ENCODE results near the gene INPP4B. TPM values are rescaled to one million over a fixed set of nuclear protein-coding genes. Genes with fewer than 3 reads are reported as not detected.
A peak's percentile ranks its signal among the peaks of the same experiment; 100 is the strongest.

Gene INPP4B
- total RNA-seq, 4 donors from 2014 or later, result 38.9 to 48.7 (median 44.2) TPM

- H3K36me3 ChIP-seq, result no peaks in the 10 kb centered on the region
- TF ChIP-seq CTCF (IDR thresholded peaks at IDR 0.05) (no peak), POLR2A (IDR thresholded peaks at IDR 0.05) (no peak)
- no peak overlapping the region for H3K4me3 ChIP-seq
- no peaks in the 10 kb centered on the region for H3K27me3 ChIP-seq
- no peak overlapping the region for H3K27ac ChIP-seq
- H3K9me3 ChIP-seq, result no peaks in the 10 kb centered on the region
- no peak for DNase-seq
- no peaks in the 10 kb centered on the region for H3K4me1 ChIP-seq
These were observed 484.1 kb downstream of the INPP4B start for GRCh38 chr4:142361981-142362380.

DNA sequence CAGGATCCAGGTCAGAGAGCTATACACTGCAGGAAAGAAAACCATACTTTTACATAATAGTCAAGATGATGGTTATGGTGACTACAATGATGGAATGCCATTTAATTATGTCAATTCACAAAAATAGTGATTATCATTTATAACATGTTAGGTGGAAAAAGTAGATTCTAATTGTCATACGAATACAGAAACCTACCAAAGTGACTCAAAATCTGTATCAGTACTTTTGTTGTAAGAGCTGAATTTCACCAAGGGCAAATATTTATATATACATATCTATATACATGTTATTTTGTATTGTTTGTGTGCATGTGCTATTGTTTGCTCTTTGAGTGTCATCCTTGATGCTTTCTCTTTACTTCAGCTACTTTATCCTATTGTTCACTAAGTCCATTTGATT, 485.4 kb downstream of the INPP4B start:
- TF ChIP-seq CTCF (IDR thresholded peaks at IDR 0.05) (no peak), POLR2A (IDR thresholded peaks at IDR 0.05) (no peak)
- DNase-seq, result no peak
- Histone ChIP-seq H3K9me3 (no peaks in the 10 kb centered on the region), H3K4me3 (no peak overlapping the region), H3K27me3 (no peaks in the 10 kb centered on the region), H3K27ac (no peak overlapping the region), H3K36me3 (no peaks in the 10 kb centered on the region), H3K4me1 (no peaks in the 10 kb centered on the region)

GRCh38 chr4:142358656-142359055, 487.4 kb downstream of the INPP4B start:
- no peak for DNase-seq
- Histone ChIP-seq H3K27me3 (no peaks in the 10 kb centered on the region), H3K36me3 (no peaks in the 10 kb centered on the region), H3K9me3 (no peaks in the 10 kb centered on the region), H3K4me3 (no peak overlapping the region), H3K27ac (no peak overlapping the region), H3K4me1 (no peaks in the 10 kb centered on the region)
- TF ChIP-seq POLR2A (IDR thresholded peaks at IDR 0.05) (no peak), CTCF (IDR thresholded peaks at IDR 0.05) (no peak)

- Histone ChIP-seq H3K27ac (peak overlapping the region in 1 of 4 donors; percentile 17), H3K4me3 (no peak overlapping the region), H3K36me3 (no peaks in the 10 kb centered on the region), H3K4me1 (peaks cover 0 to 5% (median 0%) of the 10 kb centered on the region in 4 donors), H3K9me3 (no peaks in the 10 kb centered on the region), H3K27me3 (no peaks in the 10 kb centered on the region)
- TF ChIP-seq CTCF (IDR thresholded peaks at IDR 0.05), result peak in 1 of 6 experiments; percentile 13
- no peak for TF ChIP-seq POLR2A (IDR thresholded peaks at IDR 0.05)
- no peak for DNase-seq
These were observed 489.3 kb downstream of the INPP4B start for GRCh38 chr4:142356801-142357200.

DNA sequence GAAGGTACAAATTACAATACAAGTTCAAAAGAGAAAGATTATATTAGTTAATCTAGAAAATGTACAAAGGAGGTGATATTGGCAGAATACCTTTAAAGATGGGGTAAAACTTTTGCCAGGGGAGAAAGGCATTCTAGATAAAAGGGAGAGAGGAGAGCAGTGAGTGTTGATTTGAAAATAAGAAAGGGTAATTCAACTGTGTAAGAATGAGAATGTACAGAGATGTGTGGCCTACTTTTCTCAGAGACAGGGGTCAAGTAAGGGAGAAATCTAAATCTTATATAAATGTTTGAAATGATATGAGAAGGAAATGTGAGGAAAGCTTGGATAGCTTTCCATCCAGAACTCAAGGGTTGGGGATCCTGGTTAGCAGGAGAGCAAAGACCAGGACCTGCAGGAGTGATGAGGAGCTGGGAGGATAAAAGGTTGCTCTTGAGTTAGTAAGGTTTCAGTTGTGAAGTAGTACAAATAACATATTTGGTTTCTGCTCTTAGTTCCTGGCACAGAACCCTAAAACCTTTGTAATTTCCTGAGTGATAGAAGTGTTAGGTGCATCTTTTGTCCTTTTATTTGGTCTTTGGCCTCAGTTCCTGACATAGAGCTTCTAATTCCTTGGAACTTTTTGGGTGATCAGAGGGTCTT, 489.9 kb downstream of the INPP4B start:
- DNase-seq, result no peak
- Histone ChIP-seq H3K4me3 (no peak overlapping the region), H3K27ac (peak overlapping the region in 1 of 4 donors; percentile 17), H3K27me3 (no peaks in the 10 kb centered on the region), H3K36me3 (no peaks in the 10 kb centered on the region), H3K4me1 (peaks cover 0 to 10% (median 0%) of the 10 kb centered on the region in 4 donors), H3K9me3 (no peaks in the 10 kb centered on the region)
- no peak for TF ChIP-seq POLR2A (IDR thresholded peaks at IDR 0.05)
- TF ChIP-seq CTCF (IDR thresholded peaks at IDR 0.05), result no peak

All from Peyer's patch (tissue), 4 donors.